ENCODE results near the gene MPP3. TPM values are rescaled to one million over a fixed set of nuclear protein-coding genes. Genes with fewer than 3 reads are reported as not detected.
"Not testable (repeated sequence)": the region's sequence is repeated elsewhere in the genome, so short reads cannot be mapped to it uniquely, and the experiment has no call there.

The MPP3 gene
- total RNA-seq, 1 donor from 2014 or later = 48.5 TPM

DNA sequence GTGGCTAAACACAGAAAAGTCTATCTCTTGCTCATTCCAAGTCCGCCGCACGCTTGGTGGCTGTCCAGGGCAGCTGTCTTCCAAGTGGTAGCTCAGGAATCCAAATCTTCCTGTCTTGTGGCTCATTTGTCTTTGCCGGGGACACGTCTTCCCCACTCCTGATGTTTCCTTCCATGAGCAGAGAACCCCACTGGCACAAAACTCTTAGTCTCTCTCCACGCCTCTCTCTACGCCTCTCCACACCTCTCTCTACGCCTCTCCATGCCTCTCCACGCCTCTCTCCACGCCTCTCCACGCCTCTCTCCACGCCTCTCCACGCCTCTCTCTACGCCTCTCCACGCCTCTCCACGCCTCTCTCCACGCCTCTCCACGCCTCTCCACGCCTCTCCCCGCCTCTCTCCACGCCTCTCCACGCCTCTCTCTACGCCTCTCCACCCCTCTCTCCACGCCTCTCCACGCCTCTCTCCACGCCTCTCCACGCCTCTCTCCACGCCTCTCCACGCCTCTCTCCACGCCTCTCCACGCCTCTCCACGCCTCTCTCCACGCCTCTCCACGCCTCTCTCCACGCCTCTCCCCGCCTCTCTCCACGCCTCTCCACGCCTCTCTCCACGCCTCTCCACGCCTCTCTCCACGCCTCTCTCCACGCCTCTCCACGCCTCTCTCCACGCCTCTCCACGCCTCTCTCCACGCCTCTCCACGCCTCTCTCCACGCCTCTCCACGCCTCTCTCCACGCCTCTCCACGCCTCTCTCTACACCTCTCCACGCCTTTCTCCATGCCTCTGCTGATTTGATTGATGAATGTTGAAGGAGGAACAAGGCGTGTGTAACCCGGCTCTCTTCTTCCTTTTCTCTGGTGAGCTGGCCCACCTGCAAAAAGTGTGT is 9.4 kb upstream of the MPP3 start:
- ATAC-seq (ENCODE audit: poor library complexity); DNase-seq: not testable (repeated sequence)
- intact Hi-C loops (cut with DNase I) = loop anchor here (10.0 kb wide), 1 partner anchor 148 kb away; no protein-coding TSS in a partner anchor

DNA sequence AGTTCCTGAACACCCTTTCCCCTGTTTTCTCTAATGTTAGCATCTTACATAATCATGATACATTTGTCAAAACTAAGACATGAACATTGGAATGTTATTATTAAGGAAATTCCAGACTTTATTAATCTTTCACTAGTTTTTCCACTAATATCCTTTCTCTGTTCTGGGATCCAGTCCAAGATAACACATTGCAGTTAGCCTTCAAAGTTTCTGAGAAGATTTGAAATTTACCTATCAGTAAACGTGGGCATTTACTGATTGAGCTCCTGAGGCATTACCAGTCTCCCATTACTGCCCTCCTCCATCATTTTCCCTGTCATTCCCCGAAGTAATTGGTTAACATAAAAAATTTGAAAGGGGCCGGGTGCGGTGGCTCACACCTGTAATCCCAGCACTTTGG is 8.3 kb upstream of the MPP3 start:
- intact Hi-C loops (cut with DNase I) = loop anchor here (10.0 kb wide), 1 partner anchor 146 kb away; no protein-coding TSS in a partner anchor

DNA sequence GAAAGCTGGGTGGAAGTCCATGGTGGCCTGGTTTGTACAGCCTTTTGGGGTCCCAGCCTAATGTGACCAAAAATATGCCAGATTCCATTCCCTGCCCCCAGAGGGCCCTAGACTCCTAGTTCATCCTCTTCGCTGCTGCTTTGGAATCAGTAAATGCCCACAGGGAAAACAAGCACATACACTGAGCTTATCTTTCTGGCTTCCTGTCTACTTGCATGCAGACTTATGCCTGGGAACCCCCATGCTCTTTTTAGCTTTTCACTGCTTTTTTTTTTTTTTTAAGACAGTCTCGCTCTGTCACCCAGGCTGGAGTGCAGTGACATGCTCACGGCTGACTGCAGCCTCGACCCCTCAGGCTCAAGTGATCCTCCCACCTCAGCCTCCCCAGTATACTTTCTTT is 7.9 kb upstream of the MPP3 start:
- DNase-seq (no peak), ATAC-seq (ENCODE audit: poor library complexity) (peak; percentile 54)
- intact Hi-C loops (cut with DNase I) = loop anchor here (10.0 kb wide), 1 partner anchor 146 kb away; no protein-coding TSS in a partner anchor

More for the DNA sequence above, 8.3 kb upstream of the MPP3 start:
- DNase-seq (no peak), ATAC-seq (ENCODE audit: poor library complexity) (no peak)

DNA sequence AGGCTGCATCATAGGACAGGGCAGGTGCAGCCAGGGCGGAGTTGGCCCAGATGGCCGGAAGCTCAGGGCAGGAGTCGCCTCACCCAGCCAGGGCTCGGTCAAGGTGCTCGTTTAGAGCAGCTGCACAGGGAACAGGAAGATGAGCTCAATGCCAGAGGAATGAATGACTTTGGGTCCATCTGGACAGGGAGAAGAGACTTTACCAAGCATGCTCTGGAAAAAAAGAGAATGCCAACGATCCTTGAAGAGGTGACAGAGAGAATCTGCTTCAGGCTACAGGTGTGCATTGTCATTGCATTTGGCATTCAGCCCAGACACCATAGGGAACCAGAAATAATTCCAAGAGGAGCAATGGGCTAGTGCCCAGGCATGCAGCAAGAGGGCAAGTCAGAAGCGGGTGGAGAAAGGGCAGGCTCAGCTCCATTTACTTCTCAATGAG is 6.7 kb upstream of the MPP3 start:
- ATAC-seq (ENCODE audit: poor library complexity) (peak; percentile 46), DNase-seq (no peak)
- intact Hi-C loops (cut with DNase I) = loop anchor here (10.0 kb wide), 1 partner anchor 145 kb away; no protein-coding TSS in a partner anchor

DNA sequence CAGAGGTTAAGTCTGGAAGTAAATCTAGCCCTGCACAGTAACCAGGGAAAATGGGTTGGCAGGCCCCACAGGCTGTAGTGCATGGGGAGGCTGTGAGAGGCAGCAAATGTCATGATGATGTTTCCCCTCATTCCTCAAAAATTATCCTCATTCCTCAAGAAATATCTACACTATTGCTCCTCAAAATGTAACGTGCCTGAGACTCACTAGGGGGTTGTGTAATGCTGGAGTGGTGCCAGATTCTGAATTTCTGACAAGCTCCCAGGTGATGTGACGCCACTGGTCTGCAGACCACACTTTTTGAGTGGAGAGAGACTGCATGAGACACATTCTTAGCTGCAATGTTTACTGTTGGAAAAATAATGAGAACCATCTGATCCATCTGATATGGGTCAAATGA is 1.2 kb upstream of the MPP3 start:
- ATAC-seq (ENCODE audit: poor library complexity) (no peak), DNase-seq (no peak)
- intact Hi-C loops (cut with DNase I) = no loop called here

DNA sequence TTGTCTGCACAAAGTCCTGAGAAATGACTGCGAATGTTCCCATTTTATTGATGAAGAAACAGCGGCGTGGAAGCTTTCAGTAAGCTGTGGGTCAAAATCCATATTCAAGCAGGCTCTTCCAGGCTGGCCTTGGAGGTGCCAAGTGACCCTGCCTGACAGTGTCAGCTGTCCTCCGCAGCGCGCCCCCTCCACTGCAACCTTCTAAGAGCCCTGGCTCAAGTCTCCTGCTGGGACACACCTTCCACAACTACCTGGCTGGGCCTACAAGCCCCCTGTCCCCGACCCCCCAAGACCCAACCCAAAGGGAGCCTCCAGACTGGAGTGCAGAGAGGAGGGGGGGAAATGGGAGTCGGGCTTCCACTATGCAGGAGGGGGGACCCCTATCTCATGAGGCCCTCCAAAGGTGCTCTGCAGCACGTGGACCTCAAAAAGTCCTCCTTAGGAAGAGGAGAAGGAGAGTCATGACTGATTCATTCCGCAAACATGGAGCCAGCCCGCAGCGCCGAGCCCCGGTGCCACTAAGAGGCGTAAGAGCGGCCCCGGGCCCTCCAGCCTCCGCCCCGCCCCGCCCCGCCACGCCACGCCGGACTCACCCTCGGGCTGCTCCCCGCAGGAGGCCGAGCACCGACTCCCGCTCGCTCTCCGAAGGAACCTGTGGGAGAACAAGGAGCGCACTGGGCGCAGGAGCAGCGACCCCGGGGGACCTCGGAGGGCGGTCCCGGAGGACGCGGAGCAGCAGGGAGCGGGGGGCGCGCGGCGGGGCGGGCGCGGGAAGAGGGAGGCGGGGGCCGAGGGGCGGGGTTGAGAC is 574 bp downstream of the MPP3 start:
- intact Hi-C loops (cut with DNase I) = no loop called here
- ATAC-seq (ENCODE audit: poor library complexity) (peak; percentile 65), DNase-seq (peak; percentile 81)

DNA sequence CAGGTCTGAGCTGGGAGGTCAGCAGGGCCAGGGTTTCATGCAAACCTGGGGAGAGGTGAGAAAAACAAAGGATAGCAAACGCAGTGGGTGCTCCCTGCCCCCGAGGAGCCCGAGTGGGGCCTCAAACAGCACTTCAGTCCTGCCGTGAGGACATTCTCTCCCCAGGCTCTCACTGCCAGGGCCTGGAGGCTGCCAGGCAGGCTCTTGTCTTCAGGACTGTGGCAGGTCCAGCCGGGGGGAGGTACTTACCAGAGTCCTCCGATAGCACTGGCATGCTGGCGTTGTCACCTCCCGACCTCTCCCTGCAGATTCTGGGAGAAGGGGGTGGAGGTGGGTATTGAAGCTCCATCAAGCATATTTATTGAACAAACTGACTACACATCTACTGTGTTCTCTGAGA is 1.3 kb downstream of the MPP3 start:
- ATAC-seq (ENCODE audit: poor library complexity) (peak; percentile 73), DNase-seq (peak; percentile 89)
- intact Hi-C loops (cut with DNase I) = no loop called here

DNA sequence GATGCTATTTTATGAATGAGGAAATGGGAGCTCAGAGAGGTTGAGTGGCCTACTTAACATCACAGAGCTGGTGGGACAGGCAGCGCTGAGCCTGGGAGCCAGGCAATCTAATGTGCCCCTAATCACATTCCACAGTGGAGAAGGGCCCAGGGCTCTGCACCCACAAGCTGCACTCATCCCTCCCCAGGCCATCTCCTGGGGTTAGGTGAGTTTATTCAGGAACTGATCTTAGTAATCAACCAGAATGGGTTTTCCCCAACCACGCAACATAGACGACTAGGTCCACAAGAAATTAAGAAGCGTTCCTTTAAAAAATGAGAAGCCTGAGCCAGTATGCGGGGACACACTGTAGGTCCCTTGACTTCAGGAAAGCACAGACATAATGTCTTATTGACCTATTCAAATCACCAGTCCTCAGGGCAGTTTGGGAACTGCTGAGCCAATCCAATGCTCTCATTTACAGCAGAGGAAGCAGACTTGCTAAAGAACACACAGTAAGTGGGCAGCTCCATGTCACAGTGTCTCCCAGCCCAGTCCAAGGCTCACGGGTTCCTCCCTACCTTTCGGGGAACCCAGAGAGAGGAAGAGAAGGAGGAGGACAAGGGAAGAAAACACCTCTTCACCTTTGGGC is 2.3 kb downstream of the MPP3 start:
- DNase-seq (no peak), ATAC-seq (ENCODE audit: poor library complexity) (no peak)
- intact Hi-C loops (cut with DNase I) = no loop called here

DNA sequence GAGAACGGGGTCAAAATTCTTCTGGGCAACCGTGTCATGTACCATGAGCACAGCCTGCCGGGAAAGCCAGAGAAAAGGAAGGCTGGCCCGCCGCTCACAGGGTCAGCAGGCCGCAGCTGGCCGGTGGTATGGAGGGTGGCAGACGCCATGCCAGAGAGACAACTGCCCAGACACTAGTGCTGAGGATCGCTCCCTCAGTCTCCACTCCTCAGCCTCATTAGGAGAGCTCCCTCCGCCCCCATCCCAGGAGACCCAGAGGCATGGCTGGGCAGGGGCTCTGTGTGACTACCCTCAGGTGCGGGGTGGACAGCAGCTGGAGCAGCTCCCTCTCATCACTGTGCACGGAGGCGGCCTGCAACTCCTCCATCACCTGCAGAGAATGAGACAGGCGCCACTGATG is 3.2 kb downstream of the MPP3 start:
- ATAC-seq (ENCODE audit: poor library complexity) (no peak), DNase-seq (no peak)
- intact Hi-C loops (cut with DNase I) = no loop called here

DNA sequence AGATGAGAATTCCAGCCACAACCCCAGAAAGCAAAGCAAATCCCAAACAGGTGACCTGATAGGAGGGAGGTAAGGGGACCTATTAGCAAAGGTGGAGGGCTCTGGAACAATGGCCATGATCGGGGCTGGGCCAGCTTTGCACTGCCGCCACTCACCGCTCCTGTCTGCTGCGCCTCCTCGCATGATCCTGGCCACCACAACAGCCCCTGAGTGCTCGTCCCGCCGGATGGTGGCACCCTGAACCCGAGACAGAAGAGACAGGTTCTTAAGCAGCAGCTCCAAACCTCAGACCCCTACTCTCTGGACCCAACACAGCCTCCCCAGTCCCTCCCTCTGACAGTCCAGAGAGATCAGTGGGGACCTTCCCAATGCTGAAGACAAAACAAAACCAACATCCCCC is 5.3 kb downstream of the MPP3 start:
- DNase-seq (no peak), ATAC-seq (ENCODE audit: poor library complexity) (no peak)
- intact Hi-C loops (cut with DNase I) = no loop called here

DNA sequence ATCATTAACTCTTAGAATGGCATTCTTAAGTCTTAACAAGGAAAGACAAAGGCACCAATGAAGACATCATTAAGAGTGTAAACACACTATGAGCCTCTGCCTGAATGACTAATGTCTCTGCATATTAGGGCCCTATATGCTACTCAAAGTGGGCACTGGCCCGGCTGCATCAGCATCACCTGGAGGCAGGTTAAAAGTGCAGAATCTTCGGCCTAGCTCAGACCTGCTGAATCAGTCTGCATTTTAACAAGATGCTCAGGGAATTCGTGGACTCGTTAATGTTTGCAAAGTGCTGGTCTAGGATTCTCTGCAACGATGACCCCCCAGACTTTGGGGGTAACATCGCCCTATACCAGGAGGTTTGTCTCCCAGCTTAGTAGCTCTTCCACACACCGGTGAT is 6.7 kb downstream of the MPP3 start:
- intact Hi-C loops (cut with DNase I) = no loop called here
- DNase-seq (no peak), ATAC-seq (ENCODE audit: poor library complexity) (no peak)

DNA sequence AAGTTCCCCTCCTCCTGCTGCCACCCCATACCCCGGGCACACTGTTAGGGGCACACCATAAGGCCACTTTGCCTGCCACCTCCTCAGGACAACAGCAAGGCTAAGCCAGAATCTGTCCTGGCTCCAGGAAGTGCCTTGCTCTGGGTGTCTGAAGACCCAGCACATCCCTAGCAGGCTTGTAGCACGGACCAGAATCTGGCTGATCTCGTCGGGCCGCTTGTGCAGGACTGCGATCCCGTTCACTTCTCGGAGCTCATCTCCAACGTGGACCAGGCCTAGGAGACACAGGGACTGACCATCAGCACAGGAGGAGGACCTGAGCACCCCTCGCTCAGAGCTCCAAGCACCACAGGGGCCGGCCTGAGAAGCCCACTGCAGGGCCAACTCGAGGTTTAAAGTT is 7.4 kb downstream of the MPP3 start:
- intact Hi-C loops (cut with DNase I) = no loop called here
- DNase-seq (no peak), ATAC-seq (ENCODE audit: poor library complexity) (no peak)

DNA sequence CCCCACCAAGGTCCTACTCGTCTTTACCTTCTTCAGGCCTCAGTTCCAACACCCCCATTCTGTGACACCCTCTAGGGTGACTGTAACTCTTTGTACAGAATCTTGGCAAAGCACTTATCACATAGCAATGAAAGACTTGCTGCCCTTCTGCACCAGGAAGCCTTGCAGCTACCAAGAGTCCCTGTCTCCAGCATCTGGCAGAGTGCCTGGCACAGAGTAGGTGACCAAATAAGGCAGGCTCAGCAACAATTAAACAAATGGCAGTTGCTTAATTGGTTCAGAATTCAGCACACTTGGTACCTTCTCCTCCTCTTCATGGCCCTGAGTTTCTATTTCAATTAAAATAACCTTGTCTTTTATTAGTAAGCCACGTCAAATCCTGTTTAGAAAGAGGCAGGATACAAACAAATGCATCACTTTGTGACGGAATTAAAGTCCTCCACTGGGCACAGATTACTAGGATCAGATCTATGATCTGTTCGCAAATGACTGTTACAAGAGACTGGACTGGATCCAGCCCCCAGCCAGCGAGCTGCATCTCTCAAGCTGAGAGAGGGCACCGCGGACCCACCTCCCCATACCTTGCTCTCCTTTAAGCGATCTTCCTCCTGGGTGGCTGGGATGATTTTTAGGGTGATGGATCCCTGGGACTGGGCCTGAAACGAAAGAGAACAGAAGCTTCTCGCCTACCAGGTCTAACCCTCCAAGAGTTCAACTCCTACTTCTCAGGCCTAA is 9.4 kb downstream of the MPP3 start:
- intact Hi-C loops (cut with DNase I) = no loop called here
- peak; percentile 76 for ATAC-seq (ENCODE audit: poor library complexity)
- DNase-seq = peak; percentile 79

DNA sequence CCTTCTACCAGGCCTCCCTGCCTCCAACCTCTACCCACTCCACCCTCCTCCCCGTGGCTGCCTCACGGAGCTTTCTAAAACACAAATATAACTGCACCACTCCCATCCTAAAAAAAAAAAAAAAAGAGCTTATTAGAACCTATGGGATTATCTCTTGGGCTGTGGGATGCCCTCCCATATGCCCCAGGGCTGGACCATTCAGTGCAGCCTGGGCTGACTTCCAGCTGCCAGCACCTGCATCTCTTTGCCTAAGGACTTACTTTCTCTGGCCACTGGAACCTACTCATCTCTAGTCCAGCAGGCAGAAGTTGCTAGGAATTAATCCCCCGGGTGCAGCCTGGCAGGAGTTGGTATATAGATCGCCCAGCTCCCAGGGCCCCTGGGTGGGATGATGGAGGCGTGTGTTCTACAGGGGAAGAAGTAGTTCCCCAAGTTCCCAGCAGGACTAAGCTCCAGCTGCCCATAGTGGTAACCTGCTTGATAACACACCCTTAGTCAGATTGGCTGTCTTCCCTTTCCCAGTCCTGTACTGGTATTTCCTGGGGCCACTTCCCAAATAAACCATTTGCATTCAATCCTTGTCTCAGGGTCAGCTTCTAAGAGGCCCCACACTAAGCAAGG is 10.3 kb downstream of the MPP3 start:
- DNase-seq (no peak), ATAC-seq (ENCODE audit: poor library complexity) (peak; percentile 26)
- intact Hi-C loops (cut with DNase I) = no loop called here

DNA sequence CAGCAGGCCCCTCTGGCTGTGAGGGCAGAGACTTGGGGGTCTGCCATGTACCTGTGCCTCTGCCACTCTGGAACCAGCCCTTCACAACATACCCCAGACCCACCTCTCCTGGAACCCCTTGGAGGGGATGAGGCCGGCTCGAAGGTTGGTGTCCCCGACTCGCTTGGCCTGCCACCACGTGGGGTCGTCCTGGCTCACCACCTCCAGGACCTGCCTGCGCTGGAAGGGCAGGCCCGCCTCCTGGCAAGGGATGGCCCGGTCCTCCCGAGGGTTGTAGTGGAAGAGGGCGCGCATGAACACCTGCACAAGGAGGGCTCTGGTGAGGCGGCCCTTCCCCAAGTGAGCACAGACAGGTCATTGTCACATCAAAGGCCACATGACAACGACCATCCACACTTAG is 12.2 kb downstream of the MPP3 start:
- intact Hi-C loops (cut with DNase I) = no loop called here
- DNase-seq (no peak), ATAC-seq (ENCODE audit: poor library complexity) (no peak)

DNA sequence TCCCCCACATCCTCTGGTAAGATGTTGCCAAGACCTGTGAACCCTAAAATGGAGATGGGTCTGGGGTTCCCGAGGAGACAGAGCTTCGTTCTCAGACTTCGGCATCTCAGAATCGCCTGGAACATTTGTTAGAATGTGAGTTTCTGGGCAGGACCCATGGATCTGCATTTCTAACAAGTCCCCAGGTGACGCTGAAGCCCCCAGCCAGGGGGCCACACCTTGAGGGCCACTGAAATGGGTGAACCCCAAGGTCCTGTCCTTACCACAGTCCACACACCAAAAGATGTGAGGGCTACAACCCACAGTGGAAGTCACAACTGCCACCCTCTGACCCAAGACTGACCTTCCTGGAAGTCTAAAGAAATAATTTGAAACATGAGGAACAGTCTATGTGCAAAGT is 14.0 kb downstream of the MPP3 start:
- DNase-seq (no peak), ATAC-seq (ENCODE audit: poor library complexity) (no peak)
- intact Hi-C loops (cut with DNase I) = no loop called here

DNA sequence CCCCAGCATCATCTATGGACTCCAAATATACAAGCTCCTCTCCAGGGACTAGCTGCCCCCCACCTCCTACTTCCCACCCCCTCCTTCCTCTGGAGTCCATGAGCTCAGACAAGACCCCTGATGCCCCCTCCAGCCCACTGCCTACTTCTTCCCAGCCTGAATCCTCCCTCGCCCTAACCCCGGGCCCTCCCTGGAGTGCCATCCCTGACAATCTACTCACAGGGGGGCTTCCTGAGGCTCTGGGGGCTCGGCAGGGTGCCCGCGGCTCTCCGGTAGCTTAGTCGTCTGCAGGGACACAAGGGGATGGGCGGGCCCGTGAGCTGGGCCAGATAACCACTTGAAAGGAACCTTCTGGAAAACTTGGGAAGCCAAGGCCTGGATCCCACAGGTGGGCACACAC is 15.1 kb downstream of the MPP3 start:
- ATAC-seq (ENCODE audit: poor library complexity) = no peak
- intact Hi-C loops (cut with DNase I) = no loop called here
- no peak for DNase-seq
